HG03457 (cell line): ENCODE results near the gene ANKRD44.

ENCODE experiments used
- ATAC-seq: cut with Tn5 transposase; IDR thresholded peaks from one replicate; pipeline ENCODE4 v1.9.1; 2021; ENCODE audit warnings: moderate number of reproducible peaks; ENCODE audit not compliant: unreplicated experiment

ANKRD44 gene

GRCh38 chr2:197126630-197127352 lies 183.8 kb downstream of the ANKRD44 start:
- no peak for ATAC-seq

- no peak for ATAC-seq
These were observed 185.8 kb downstream of the ANKRD44 start for GRCh38 chr2:197124639-197125390.

- no peak for ATAC-seq
These were observed 187.8 kb downstream of the ANKRD44 start for GRCh38 chr2:197122821-197123220.

GRCh38 chr2:197121756-197122385 lies 188.7 kb downstream of the ANKRD44 start:
- no peak for ATAC-seq

GRCh38 chr2:197121255-197121654 lies 189.3 kb downstream of the ANKRD44 start:
- ATAC-seq, result no peak

GRCh38 chr2:197116306-197116879 lies 194.2 kb downstream of the ANKRD44 start:
- ATAC-seq, result no peak

- ATAC-seq, result no peak
These were observed 195.3 kb downstream of the ANKRD44 start for GRCh38 chr2:197115325-197115724.

- no peak for ATAC-seq
These were observed 197.3 kb downstream of the ANKRD44 start for GRCh38 chr2:197113275-197113711.

GRCh38 chr2:197109326-197109725 lies 201.3 kb downstream of the ANKRD44 start:
- no peak for ATAC-seq

GRCh38 chr2:197108758-197109157 lies 201.8 kb downstream of the ANKRD44 start:
- ATAC-seq, result no peak

GRCh38 chr2:197107291-197108269 lies 203.0 kb downstream of the ANKRD44 start:
- ATAC-seq, result no peak

- ATAC-seq, result no peak
These were observed 207.2 kb downstream of the ANKRD44 start for GRCh38 chr2:197103363-197103762.

- no peak for ATAC-seq
These were observed 208.3 kb downstream of the ANKRD44 start for GRCh38 chr2:197102231-197102630.

GRCh38 chr2:197101519-197101918 lies 209.1 kb downstream of the ANKRD44 start:
- no peak for ATAC-seq

GRCh38 chr2:197097578-197098366 lies 212.8 kb downstream of the ANKRD44 start:
- no peak for ATAC-seq

GRCh38 chr2:197096649-197097048 lies 213.9 kb downstream of the ANKRD44 start:
- ATAC-seq, result no peak

- ATAC-seq, result no peak
These were observed 218.1 kb downstream of the ANKRD44 start for GRCh38 chr2:197092431-197092830.

GRCh38 chr2:197090742-197091367 lies 219.7 kb downstream of the ANKRD44 start:
- ATAC-seq, result no peak

GRCh38 chr2:197089655-197090054 lies 220.9 kb downstream of the ANKRD44 start:
- no peak for ATAC-seq
